ENCODE data around the gene PPP1R13L.

- TF ChIP-seq POLR2A (IDR thresholded peaks at IDR 0.05) (no peak), CTCF (IDR thresholded peaks at IDR 0.05) (no peak)
Measured at GRCh38 chr19:45391871-45392665, 12.8 kb downstream of the PPP1R13L start.

Data from vagina (tissue), 2 donors.